Sigmoid colon (tissue), 7 donors: ENCODE data around the gene SLC7A6. TPM values are rescaled to one million over a fixed set of nuclear protein-coding genes. Genes with fewer than 3 reads are reported as not detected.

Source experiments
- DNase-seq: peaks from one replicate; pipeline ENCODE4 v3.0.0-alpha.2; 2019
- H3K27ac ChIP-seq, 4 donors: fragments of 200-600 bp; sonication (generic); one replicate each; pipeline ENCODE4 v1.5.1; 2016 to 2019; ENCODE audit warnings: mild to moderate bottlenecking in 1 of 4
- H3K27me3 ChIP-seq, 3 donors: fragments of 200-600 bp; sonication (generic); one replicate each; pipeline ENCODE4 v1.5.1; 2019; ENCODE audit warnings: mild to moderate bottlenecking in 1 of 3
- H3K36me3 ChIP-seq, 4 donors: fragments of 200-600 bp; sonication (generic); one replicate each; pipeline ENCODE4 v1.5.1; 2016 to 2019
- H3K4me1 ChIP-seq, 4 donors: fragments of 200-600 bp; sonication (generic); one replicate each; pipeline ENCODE4 v1.5.1; 2017 to 2019
- H3K4me3 ChIP-seq, 4 donors: fragments of 200-600 bp; sonication (generic); one replicate each; pipeline ENCODE4 v1.5.1; 2017 to 2019; ENCODE audit warnings: mild to moderate bottlenecking in 2 of 4, moderate library complexity in 1 of 4
- H3K9me3 ChIP-seq, 4 donors: fragments of 200-600 bp in 3 of 4; sonication (generic) in 3 of 4; one replicate each; pipeline versions ENCODE4 v1.5.1 to v1.6.1; 2013 to 2019
- EP300 ChIP-seq, 4 donors: sonication (generic); formaldehyde crosslinking; IDR thresholded peaks; one replicate each; pipeline ENCODE4 v1.6.1; 2017; ENCODE audit warnings: antibody characterized with exemption in 4 of 4
- POLR2A ChIP-seq, 2 donors: fragments of 450-650 bp; IDR thresholded peaks; one replicate each; pipeline ENCODE4 v1.6.1; 2016; ENCODE audit warnings: antibody characterized with exemption in 2 of 2, mild to moderate bottlenecking in 2 of 2, moderate library complexity in 2 of 2
- POLR2AphosphoS5 ChIP-seq, 4 donors: sonication (generic); formaldehyde crosslinking; IDR thresholded peaks; one replicate each; pipeline ENCODE4 v1.6.1; 2017; ENCODE audit warnings: antibody characterized with exemption in 4 of 4
- WGBS, 2 donors: extraction: QIAGEN DNeasy Blood & Tissue Kit; methylation state at CpG; one replicate each; pipeline ENCODE4 v1.1.7; 2013; 5-methylcytosine and 5-hydroxymethylcytosine counted together
- intact Hi-C: fragments of 100-400 bp; cut with DNase I; formaldehyde crosslinking; loops from one replicate; pipeline ENCODE4 v1.15.1; 2023
- polyA plus RNA-seq, 3 donors: library from polyadenylated mRNA; stranded (reverse); fragments of 200-250 nt; gene quantifications; one replicate each; pipeline ENCODE4 v1.2.3, GENCODE V29; 2013
- total RNA-seq, 4 donors: library from RNA; depleted of rRNA; stranded (reverse); fragments of >200 nt; gene quantifications; one replicate each; pipeline ENCODE4 v1.1.0, GENCODE V29; 2016
- TF ChIP-seq, protein P1 (sequence below), 4 experiments: fragments of 450-650 bp in 3 of 4; fragments of 200-600 bp in 1 of 4; IDR thresholded peaks; one replicate each; pipeline ENCODE4 v1.5.1; 2016 to 2019; ENCODE audit warnings: antibody characterized with exemption in 4 of 4, mild to moderate bottlenecking in 3 of 4, moderate library complexity in 2 of 4
- donor health status: healthy with polysubstance abuse.
- donor health status: Bipolar disorder and iron deficiency.
- donor health status: healthy.

Gene SLC7A6
- total and polyA plus RNA-seq, 7 donors, result 1.8 to 40.7 (median 26.8) TPM

DNA sequence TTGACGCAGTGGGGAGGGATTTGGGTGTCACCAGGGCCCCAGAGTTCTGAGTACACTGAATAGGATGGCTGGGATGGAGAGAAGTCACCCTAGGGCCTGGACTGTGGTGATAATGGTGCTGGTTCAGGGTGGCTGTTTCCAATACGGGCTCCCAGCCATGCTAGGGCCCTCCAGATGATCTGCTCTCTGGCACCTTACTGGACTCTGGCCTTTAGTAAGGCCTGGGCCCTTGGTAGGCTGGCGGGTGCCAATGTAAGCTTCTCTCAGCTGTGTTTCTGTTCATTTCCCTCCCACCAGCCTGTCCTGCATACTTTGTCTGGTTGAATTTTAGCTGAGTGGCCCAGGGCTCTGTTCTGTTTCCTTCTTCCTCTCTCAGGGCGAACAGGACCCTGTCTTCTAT lies 16.4 kb upstream of the SLC7A6 start:
- no peak overlapping the region for H3K4me3 ChIP-seq
- H3K27ac ChIP-seq, result peak overlapping the region in 1 of 4 donors; percentile 16
- intact Hi-C loops, result no loop called here
- H3K4me1 ChIP-seq, result peaks cover 0 to 47% (median 36%) of the 10 kb centered on the region in 4 donors
- peaks cover 0 to 39% (median 8%) of the 10 kb centered on the region in 4 donors for H3K36me3 ChIP-seq
- no peak for DNase-seq
- TF ChIP-seq EP300 (IDR thresholded peaks at IDR 0.05) (no peak), POLR2AphosphoS5 (IDR thresholded peaks at IDR 0.05) (no peak), POLR2A (IDR thresholded peaks at IDR 0.05) (no peak)
- TF ChIP-seq, protein P1, sequence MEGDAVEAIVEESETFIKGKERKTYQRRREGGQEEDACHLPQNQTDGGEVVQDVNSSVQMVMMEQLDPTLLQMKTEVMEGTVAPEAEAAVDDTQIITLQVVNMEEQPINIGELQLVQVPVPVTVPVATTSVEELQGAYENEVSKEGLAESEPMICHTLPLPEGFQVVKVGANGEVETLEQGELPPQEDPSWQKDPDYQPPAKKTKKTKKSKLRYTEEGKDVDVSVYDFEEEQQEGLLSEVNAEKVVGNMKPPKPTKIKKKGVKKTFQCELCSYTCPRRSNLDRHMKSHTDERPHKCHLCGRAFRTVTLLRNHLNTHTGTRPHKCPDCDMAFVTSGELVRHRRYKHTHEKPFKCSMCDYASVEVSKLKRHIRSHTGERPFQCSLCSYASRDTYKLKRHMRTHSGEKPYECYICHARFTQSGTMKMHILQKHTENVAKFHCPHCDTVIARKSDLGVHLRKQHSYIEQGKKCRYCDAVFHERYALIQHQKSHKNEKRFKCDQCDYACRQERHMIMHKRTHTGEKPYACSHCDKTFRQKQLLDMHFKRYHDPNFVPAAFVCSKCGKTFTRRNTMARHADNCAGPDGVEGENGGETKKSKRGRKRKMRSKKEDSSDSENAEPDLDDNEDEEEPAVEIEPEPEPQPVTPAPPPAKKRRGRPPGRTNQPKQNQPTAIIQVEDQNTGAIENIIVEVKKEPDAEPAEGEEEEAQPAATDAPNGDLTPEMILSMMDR (IDR thresholded peaks at IDR 0.05), result no peak
- H3K9me3 ChIP-seq, result no peaks in the 10 kb centered on the region
- WGBS, 2 donors, result 76 to 92% methylated on average over 4 of the region's 4 CpGs
- no peaks in the 10 kb centered on the region for H3K27me3 ChIP-seq

DNA sequence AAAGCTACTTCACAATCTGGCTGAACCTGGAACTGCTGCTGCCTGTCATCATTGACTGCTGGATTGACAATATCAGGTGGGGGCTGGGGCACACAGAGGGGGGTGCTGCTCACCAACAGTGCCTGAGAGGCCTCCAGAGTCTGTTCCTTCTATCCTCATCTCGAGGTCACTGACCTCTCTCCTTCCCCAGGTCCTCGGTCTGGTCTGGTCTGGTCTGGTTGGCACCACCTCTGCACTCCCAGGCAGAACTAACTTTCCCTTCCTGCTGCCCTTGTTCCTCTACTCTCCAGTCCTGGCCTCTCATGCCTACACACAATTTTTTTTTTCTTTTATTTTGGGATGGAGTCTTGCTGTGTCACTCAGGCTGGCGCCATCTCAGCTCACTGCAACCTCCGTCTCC lies 15.0 kb upstream of the SLC7A6 start:
- H3K27ac ChIP-seq, result no peak overlapping the region
- no peaks in the 10 kb centered on the region for H3K9me3 ChIP-seq
- no peak for TF ChIP-seq POLR2AphosphoS5 (IDR thresholded peaks at IDR 0.05)
- TF ChIP-seq EP300 (IDR thresholded peaks at IDR 0.05), result no peak
- no peak for TF ChIP-seq POLR2A (IDR thresholded peaks at IDR 0.05)
- TF ChIP-seq, protein P1 (IDR thresholded peaks at IDR 0.05), result no peak
- intact Hi-C loops, result no loop called here
- H3K36me3 ChIP-seq, result peaks cover 0 to 50% (median 8%) of the 10 kb centered on the region in 4 donors
- H3K4me3 ChIP-seq, result no peak overlapping the region
- 92% methylated on average over 4 of the region's 4 CpGs for WGBS, 2 donors
- H3K27me3 ChIP-seq, result no peaks in the 10 kb centered on the region
- no peak for DNase-seq
- H3K4me1 ChIP-seq, result peaks cover 0 to 45% (median 33%) of the 10 kb centered on the region in 4 donors

DNA sequence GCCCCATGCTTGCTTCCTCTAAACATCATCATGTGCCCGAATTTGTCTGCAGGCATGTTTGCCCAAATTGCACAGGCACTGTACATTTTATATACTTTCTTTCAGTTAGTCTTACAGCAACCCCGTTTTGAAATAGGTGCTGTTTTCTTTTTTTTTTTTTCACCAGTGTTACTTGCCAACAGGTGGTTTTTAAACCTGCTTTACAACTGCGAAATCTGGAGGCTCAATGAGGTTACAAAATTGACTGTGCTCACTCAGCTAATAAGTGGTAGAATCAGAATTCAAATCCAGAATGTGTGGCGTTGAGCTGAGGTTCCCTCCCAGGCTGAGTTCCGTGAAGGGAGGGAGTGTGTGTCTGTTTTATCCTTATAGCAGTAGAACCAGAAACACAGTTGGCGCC lies 13.4 kb upstream of the SLC7A6 start:
- Histone ChIP-seq H3K4me3 (no peak overlapping the region), H3K27me3 (no peaks in the 10 kb centered on the region), H3K4me1 (peaks cover 0 to 38% (median 25%) of the 10 kb centered on the region in 4 donors), H3K27ac (peak overlapping the region in 3 of 4 donors; percentile 65 to 68 (median 67)), H3K9me3 (no peaks in the 10 kb centered on the region), H3K36me3 (peaks cover 8 to 66% (median 22%) of the 10 kb centered on the region in 4 donors)
- TF ChIP-seq POLR2AphosphoS5 (IDR thresholded peaks at IDR 0.05), result no peak
- TF ChIP-seq, protein P1 (IDR thresholded peaks at IDR 0.05), result no peak
- no peak for TF ChIP-seq EP300 (IDR thresholded peaks at IDR 0.05)
- no peak for TF ChIP-seq POLR2A (IDR thresholded peaks at IDR 0.05)
- no peak for DNase-seq
- intact Hi-C loops, result no loop called here
- WGBS, 2 donors, result 85 to 91% methylated on average over 6 of the region's 6 CpGs

DNA sequence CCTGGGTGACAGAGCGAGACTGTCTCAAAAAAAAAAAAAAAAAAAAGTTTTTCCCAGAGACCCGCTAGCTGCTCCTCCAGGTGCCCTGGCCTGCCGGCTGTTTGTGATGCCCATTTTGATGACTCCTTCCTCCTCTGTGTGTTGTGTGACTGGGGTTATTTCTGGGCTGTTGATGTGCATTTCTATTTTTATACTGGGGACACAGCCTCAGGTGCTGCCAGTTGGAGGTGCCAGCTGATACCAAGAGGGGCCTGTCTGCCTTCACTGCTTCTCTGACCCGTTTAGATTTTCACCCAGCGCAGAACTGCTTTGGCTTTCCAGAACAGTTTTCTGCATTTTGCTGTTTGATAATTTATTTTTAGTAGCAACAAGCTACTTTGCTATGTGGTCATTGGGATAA lies 12.5 kb upstream of the SLC7A6 start:
- peaks cover 8 to 75% (median 23%) of the 10 kb centered on the region in 4 donors for H3K36me3 ChIP-seq
- H3K4me1 ChIP-seq, result peaks cover 0 to 30% (median 17%) of the 10 kb centered on the region in 4 donors
- H3K9me3 ChIP-seq, result no peaks in the 10 kb centered on the region
- 66 to 92% methylated on average over 5 of the region's 5 CpGs for WGBS, 2 donors
- peak overlapping the region in 3 of 4 donors; percentile 65 to 68 (median 67) for H3K27ac ChIP-seq
- TF ChIP-seq POLR2A (IDR thresholded peaks at IDR 0.05), result no peak
- H3K27me3 ChIP-seq, result no peaks in the 10 kb centered on the region
- intact Hi-C loops, result no loop called here
- DNase-seq, result no peak
- H3K4me3 ChIP-seq, result no peak overlapping the region

DNA sequence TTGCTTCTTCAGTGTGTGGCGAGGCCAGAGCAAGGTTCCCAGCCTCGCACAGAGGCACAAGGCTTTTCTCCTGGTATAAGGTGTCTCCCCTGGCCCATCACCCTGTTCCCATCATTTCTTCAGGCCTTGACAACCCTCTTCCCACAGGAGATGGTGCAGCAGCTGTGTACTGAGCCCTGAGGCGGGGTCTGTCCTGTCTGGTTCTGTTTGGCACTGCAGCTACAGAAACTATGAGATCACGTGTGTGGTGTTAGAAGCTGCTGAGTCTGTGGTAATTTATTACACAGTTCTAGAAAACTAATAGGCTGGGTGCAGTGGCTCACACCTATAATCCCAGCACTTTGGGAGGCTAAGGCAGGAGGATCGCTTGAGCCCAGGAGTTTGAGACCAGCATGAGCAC lies 11.9 kb upstream of the SLC7A6 start:
- Histone ChIP-seq H3K4me3 (no peak overlapping the region), H3K27ac (peak overlapping the region in 3 of 4 donors; percentile 65 to 68 (median 67)), H3K27me3 (no peaks in the 10 kb centered on the region), H3K36me3 (peaks cover 8 to 76% (median 23%) of the 10 kb centered on the region in 4 donors), H3K4me1 (peaks cover 0 to 30% (median 16%) of the 10 kb centered on the region in 4 donors), H3K9me3 (no peaks in the 10 kb centered on the region)
- intact Hi-C loops, result no loop called here
- no peak for DNase-seq
- TF ChIP-seq POLR2AphosphoS5 (IDR thresholded peaks at IDR 0.05), result no peak
- no peak for TF ChIP-seq EP300 (IDR thresholded peaks at IDR 0.05)
- no peak for TF ChIP-seq POLR2A (IDR thresholded peaks at IDR 0.05)
- TF ChIP-seq, protein P1 (IDR thresholded peaks at IDR 0.05), result no peak
- 85 to 91% methylated on average over 5 of the region's 5 CpGs for WGBS, 2 donors
